ENCODE data around the gene BCL11A.
A peak's percentile ranks its signal among the peaks of the same experiment; 100 is the strongest.

The BCL11A gene

GRCh38 chr2:60529785-60530627 lies 23.4 kb downstream of the BCL11A start:
- no peak for TF ChIP-seq CTCF (conservative IDR thresholded peaks at IDR 0.05)
- H3K27ac ChIP-seq = peak overlapping the region; percentile 93

- no peak for TF ChIP-seq CTCF (conservative IDR thresholded peaks at IDR 0.05)
Observed at GRCh38 chr2:60529136-60529784, 24.2 kb downstream of the BCL11A start.

GRCh38 chr2:60528281-60529020 lies 25.0 kb downstream of the BCL11A start:
- no peak for TF ChIP-seq CTCF (conservative IDR thresholded peaks at IDR 0.05)
- H3K27ac ChIP-seq = peak overlapping the region; percentile 93; the same call in 1 of the 2 replicates

More at GRCh38 chr2:60529136-60529784, 24.2 kb downstream of the BCL11A start:
- H3K27ac ChIP-seq = peak overlapping the region; percentile 93

GRCh38 chr2:60527762-60528161 lies 25.7 kb downstream of the BCL11A start:
- no peak for TF ChIP-seq CTCF (conservative IDR thresholded peaks at IDR 0.05)
- H3K27ac ChIP-seq = no peak overlapping the region

GRCh38 chr2:60526623-60527022 lies 26.8 kb downstream of the BCL11A start:
- no peak overlapping the region for H3K27ac ChIP-seq

GRCh38 chr2:60525899-60526298 lies 27.6 kb downstream of the BCL11A start:
- no peak for TF ChIP-seq CTCF (conservative IDR thresholded peaks at IDR 0.05)
- H3K27ac ChIP-seq = no peak overlapping the region

More at GRCh38 chr2:60526623-60527022, 26.8 kb downstream of the BCL11A start:
- no peak for TF ChIP-seq CTCF (conservative IDR thresholded peaks at IDR 0.05)

GRCh38 chr2:60524874-60525273 lies 28.6 kb downstream of the BCL11A start:
- no peak for TF ChIP-seq CTCF (conservative IDR thresholded peaks at IDR 0.05)

More at GRCh38 chr2:60524874-60525273, 28.6 kb downstream of the BCL11A start:
- no peak overlapping the region for H3K27ac ChIP-seq
